Measurements from ENCODE around the gene IGFBP5. TPM values are rescaled to one million over a fixed set of nuclear protein-coding genes. Genes with fewer than 3 reads are reported as not detected.

The IGFBP5 gene
- total RNA-seq, 1 experiment from 2014 or later = 3.9 TPM

GRCh38 chr2:216698895-216699294, 3.5 kb upstream of the IGFBP5 start:
- ATAC-seq (peak; percentile 80), DNase-seq (ENCODE audit: low read depth, low spot score) (peak; percentile 48)
- BruUV-seq (replicated peaks) = no TSS peak
- Histone ChIP-seq H3K27ac (ENCODE audit: low read depth, low read length) (no peak overlapping the region), H3K9ac (ENCODE audit: low read length) (no peak overlapping the region), H3K36me3 (ENCODE audit: control insufficient read depth in 1 of 2, insufficient read depth in 2 of 2, low read length in 2 of 2) (no peaks in the 10 kb centered on the region), H3K4me3 (replicated peaks in 1 of 2; ENCODE audit: low read depth in 1 of 2, low read length in 2 of 2) (no peak overlapping the region), H3K4me1 (ENCODE audit: control insufficient read depth in 1 of 2, insufficient read depth in 2 of 2, low read length in 2 of 2) (peaks cover 20 to 30% of the 10 kb centered on the region in 2 experiments), H3K9me3 (ENCODE audit: control insufficient read depth in 1 of 2, insufficient read depth in 1 of 2, low read depth in 1 of 2, low read length in 2 of 2) (no peaks in the 10 kb centered on the region), H4K20me1 (ENCODE audit: insufficient read depth) (no peaks in the 10 kb centered on the region), H3K79me2 (ENCODE audit: insufficient read depth, low read length) (no peaks in the 10 kb centered on the region), H3K4me2 (ENCODE audit: low read length) (peak overlapping the region; percentile 35; the same call in 1 of the 2 replicates), H3K27me3 (ENCODE audit: insufficient read depth, low read length) (peaks cover 22% of the 10 kb centered on the region; the same call in 1 of the 2 replicates), H3K9me2 (ENCODE audit: insufficient read depth) (peaks cover 3% of the 10 kb centered on the region; the same call in 1 of the 2 replicates), H2AFZ (ENCODE audit: low read depth, low read length, poor library complexity, severe bottlenecking) (peak overlapping the region; percentile 16)
- ChIA-PET RAD21 (ENCODE audit: low non-redundant PET in 1 of 2, low total read pairs in 2 of 2, uncharacterized antibody in 2 of 2, unreplicated experiment in 2 of 2) (interaction anchor here in 1 of 2 experiments (0.6 to 1.0 kb wide), 2 partner anchors 16 to 467 kb away, joined by 3 to 5 read pairs; no protein-coding TSS in a partner anchor), POLR2A (no interaction called here), CTCF (interaction anchor here (0.8 to 2.6 kb wide), 12 partner anchors 10 to 1015 kb away, joined by 3 to 20 read pairs (median 4); no protein-coding TSS in a partner anchor)
- intact Hi-C loops (cut with micrococcal nuclease) = loop anchor here (1.0 to 5.0 kb wide), 4 partner anchors 811 to 1013 kb away; no protein-coding TSS in a partner anchor
- no peak for TF ChIP-seq CEBPB (IDR thresholded peaks at IDR 0.05; ENCODE audit: low read depth)
- peak; percentile 88 for TF ChIP-seq RAD21 (IDR thresholded peaks at IDR 0.05; ENCODE audit: low read depth)
- peak; percentile 57 to 74 (median 67); a peak in 5 of 6 replicates for TF ChIP-seq CTCF (IDR thresholded peaks at IDR 0.05 in 2 of 3, conservative IDR thresholded peaks at IDR 0.05 in 1 of 3; ENCODE audit: borderline replicate concordance in 1 of 3, insufficient read depth in 1 of 3, low read depth in 2 of 3, low read length in 2 of 3)

GRCh38 chr2:216698293-216698692, 2.9 kb upstream of the IGFBP5 start:
- ChIA-PET POLR2A (no interaction called here), RAD21 (ENCODE audit: low non-redundant PET in 1 of 2, low total read pairs in 2 of 2, uncharacterized antibody in 2 of 2, unreplicated experiment in 2 of 2) (interaction anchor here in 1 of 2 experiments (1.0 kb wide), 1 partner anchor 468 kb away, joined by 3 read pairs; no protein-coding TSS in a partner anchor), CTCF (interaction anchor here (0.8 to 2.6 kb wide), 13 partner anchors 10 to 1015 kb away, joined by 3 to 20 read pairs (median 4); no protein-coding TSS in a partner anchor)
- no peaks in the 10 kb centered on the region for H3K9me3 ChIP-seq (ENCODE audit: control insufficient read depth in 1 of 2, insufficient read depth in 1 of 2, low read depth in 1 of 2, low read length in 2 of 2)
- intact Hi-C loops (cut with micrococcal nuclease) = loop anchor here (1.0 to 5.0 kb wide), 4 partner anchors 812 to 1014 kb away; no protein-coding TSS in a partner anchor
- H3K27ac ChIP-seq (ENCODE audit: low read depth, low read length) = no peak overlapping the region
- no peaks in the 10 kb centered on the region for H4K20me1 ChIP-seq (ENCODE audit: insufficient read depth)
- H3K4me1 ChIP-seq (ENCODE audit: control insufficient read depth in 1 of 2, insufficient read depth in 2 of 2, low read length in 2 of 2) = peaks cover 20 to 35% of the 10 kb centered on the region in 2 experiments
- ATAC-seq (no peak), DNase-seq (ENCODE audit: low read depth, low spot score) (no peak)
- no peak overlapping the region for H3K4me2 ChIP-seq (ENCODE audit: low read length)
- BruUV-seq (replicated peaks) = no TSS peak
- no peaks in the 10 kb centered on the region for H3K79me2 ChIP-seq (ENCODE audit: insufficient read depth, low read length)
- no peak overlapping the region for H3K4me3 ChIP-seq (replicated peaks in 1 of 2; ENCODE audit: low read depth in 1 of 2, low read length in 2 of 2)
- H3K9me2 ChIP-seq (ENCODE audit: insufficient read depth) = peaks cover 3% of the 10 kb centered on the region; the same call in 1 of the 2 replicates
- H2AFZ ChIP-seq (ENCODE audit: low read depth, low read length, poor library complexity, severe bottlenecking) = no peak overlapping the region
- H3K27me3 ChIP-seq (ENCODE audit: insufficient read depth, low read length) = peaks cover 22% of the 10 kb centered on the region; the same call in 1 of the 2 replicates
- no peak overlapping the region for H3K9ac ChIP-seq (ENCODE audit: low read length)
- no peak for TF ChIP-seq SP1 (IDR thresholded peaks at IDR 0.05; ENCODE audit: low read depth)
- TF ChIP-seq POLR2A (IDR thresholded peaks at IDR 0.05; ENCODE audit: borderline replicate concordance, extremely low read depth, insufficient read depth, insufficient read length) = no peak
- no peak for TF ChIP-seq CTCF (IDR thresholded peaks at IDR 0.05 in 2 of 3, conservative IDR thresholded peaks at IDR 0.05 in 1 of 3; ENCODE audit: borderline replicate concordance in 1 of 3, insufficient read depth in 1 of 3, low read depth in 2 of 3, low read length in 2 of 3)
- TF ChIP-seq ELF1 (IDR thresholded peaks at IDR 0.05; ENCODE audit: borderline replicate concordance, low read depth) = no peak
- no peak for TF ChIP-seq SRF (IDR thresholded peaks at IDR 0.05; ENCODE audit: low read depth)
- TF ChIP-seq CBX3 (IDR thresholded peaks at IDR 0.05; ENCODE audit: low read depth) = no peak
- H3K36me3 ChIP-seq (ENCODE audit: control insufficient read depth in 1 of 2, insufficient read depth in 2 of 2, low read length in 2 of 2) = no peaks in the 10 kb centered on the region
